Measurements from ENCODE around the gene ZCWPW1. TPM values are rescaled to one million over a fixed set of nuclear protein-coding genes. Genes with fewer than 3 reads are reported as not detected.
A peak's percentile ranks its signal among the peaks of the same experiment; 100 is the strongest.

Gene ZCWPW1
- total and polyA plus RNA-seq, 2 of the 13 experiments (the other 11 are each of a cell fraction or from before 2014, with no cell fraction given) = 2.4 to 2.5 TPM

GRCh38 chr7:100428199-100428966 is at the start of gene ZCWPW1 (continued):
- TF ChIP-seq ZNF691 (CRISPR knock-in tag; IDR thresholded peaks at IDR 0.05; ENCODE audit: borderline replicate concordance, low read depth) (peak; percentile 29; the same call in 1 of the 2 replicates), ISX (CRISPR knock-in tag; conservative IDR thresholded peaks at IDR 0.05) (peak; percentile 92; the same call in 1 of the 2 replicates), ZBTB40 (IDR thresholded peaks at IDR 0.05) (no peak), ZBTB40 (CRISPR knock-in tag; IDR thresholded peaks at IDR 0.05) (peak; percentile 48; the same call in 1 of the 2 replicates), ZNF253 (CRISPR knock-in tag; IDR thresholded peaks at IDR 0.05; ENCODE audit: borderline replicate concordance) (peak; percentile 90; the same call in 1 of the 2 replicates), ATF5 (CRISPR knock-in tag; IDR thresholded peaks at IDR 0.05; ENCODE audit: low read depth) (peak; percentile 21; the same call in 1 of the 2 replicates), ZNF570 (CRISPR knock-in tag; IDR thresholded peaks at IDR 0.05; ENCODE audit: borderline replicate concordance) (no peak), ZNF550 (CRISPR knock-in tag; IDR thresholded peaks at IDR 0.05; ENCODE audit: borderline replicate concordance) (no peak), HIVEP1 (CRISPR knock-in tag; IDR thresholded peaks at IDR 0.05) (peak; percentile 83), RARA (CRISPR knock-in tag; IDR thresholded peaks at IDR 0.05) (peak; percentile 38; the same call in 1 of the 2 replicates), ZNF577 (CRISPR knock-in tag; IDR thresholded peaks at IDR 0.05; ENCODE audit: borderline replicate concordance, low read depth) (0 out of 2 replicates have a peak, but pooled peaks have one; percentile 5), SIX1 (CRISPR knock-in tag; IDR thresholded peaks at IDR 0.05; ENCODE audit: borderline replicate concordance) (no peak), RFX5 (IDR thresholded peaks at IDR 0.05; ENCODE audit: low read depth, low read length) (peak; percentile 56; the same call in 1 of the 2 replicates), TFAP4 (IDR thresholded peaks at IDR 0.05; ENCODE audit: borderline replicate concordance, low read depth) (peak; percentile 45; the same call in 1 of the 2 replicates)
- TF ChIP-seq, protein P1, sequence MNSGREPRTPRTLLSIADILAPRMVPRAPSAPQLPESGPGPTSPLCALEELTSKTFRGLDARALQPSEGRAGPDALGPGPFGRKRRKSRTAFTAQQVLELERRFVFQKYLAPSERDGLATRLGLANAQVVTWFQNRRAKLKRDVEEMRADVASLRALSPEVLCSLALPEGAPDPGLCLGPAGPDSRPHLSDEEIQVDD (CRISPR knock-in tag; IDR thresholded peaks at IDR 0.05; ENCODE audit: borderline replicate concordance) = no peak; the same call in 1 of the 2 replicates

All from HepG2 (cell line).